Calu3 (cell line): Measurements from ENCODE around the gene NEDD4L. TPM values are rescaled to one million over a fixed set of nuclear protein-coding genes. Genes with fewer than 3 reads are reported as not detected.

ENCODE experiments used
- BruUV-seq: library from RNA; stranded (reverse); fragments of 400-500 nt; replicated peaks from 2 replicates; lab custom pipeline; 2021; lab: Mats Ljungman, UMichigan
- CTCF ChIA-PET: fragments of 300-600 bp; sonication (Branson Sonifier 250); formaldehyde crosslinking; loops from one replicate; lab custom pipeline; 2022; ENCODE audit warnings: antibody characterized with exemption; lab: Charles Lee
- DNase-seq: peaks from one replicate; pipeline ENCODE4 v3.0.0; 2022
- H3K27ac Mint-ChIP-seq: one replicate; pipeline ENCODE4 v1.8.0; 2022; ENCODE audit warnings: mixed read lengths; ENCODE audit not compliant: unreplicated experiment
- H3K27me3 Mint-ChIP-seq: one replicate; pipeline ENCODE4 v1.8.0; 2022; ENCODE audit warnings: mixed read lengths; ENCODE audit not compliant: unreplicated experiment
- H3K36me3 Mint-ChIP-seq: one replicate; pipeline ENCODE4 v1.8.0; 2022; ENCODE audit warnings: mild to moderate bottlenecking, moderate library complexity, mixed read lengths; ENCODE audit not compliant: insufficient read depth, unreplicated experiment
- H3K4me1 Mint-ChIP-seq: one replicate; pipeline ENCODE4 v1.8.0; 2022; ENCODE audit warnings: mild to moderate bottlenecking, low read depth, mixed read lengths; ENCODE audit not compliant: unreplicated experiment
- H3K4me3 Mint-ChIP-seq: one replicate; pipeline ENCODE4 v1.8.0; 2022; ENCODE audit warnings: mild to moderate bottlenecking, low read depth, moderate library complexity, mixed read lengths; ENCODE audit not compliant: unreplicated experiment
- H3K9me3 Mint-ChIP-seq: one replicate; pipeline ENCODE4 v1.8.0; 2022; ENCODE audit warnings: low read depth, mixed read lengths; ENCODE audit not compliant: unreplicated experiment
- CTCF ChIP-seq: fragments of 200-600 bp; IDR thresholded peaks from one replicate; pipeline ENCODE4 v1.8.0; 2022; ENCODE audit warnings: antibody characterized with exemption; ENCODE audit not compliant: unreplicated experiment
- intact Hi-C: fragments of 100-400 bp; cut with micrococcal nuclease; formaldehyde crosslinking; loops from one replicate; pipeline ENCODE4 v1.10.0; 2022; ENCODE audit not compliant: unreplicated experiment
- total RNA-seq: library from RNA; stranded (reverse); gene quantifications from 2 replicates; pipeline ENCODE4 v1.2.3, GENCODE V29; 2022

NEDD4L gene
- total RNA-seq, 1 experiment from 2014 or later = 213 TPM

GRCh38 chr18:58104096-58104495, 60.1 kb downstream of the NEDD4L start:
- TF ChIP-seq CTCF = no peak
- H3K27me3 Mint-ChIP-seq = no peaks in the 10 kb centered on the region
- H3K4me1 Mint-ChIP-seq = peaks cover 49% of the 10 kb centered on the region
- DNase-seq = no peak
- CTCF ChIA-PET = interaction anchor here (0.6 kb wide), 1 partner anchor 143 kb away, joined by 3 read pairs; no protein-coding TSS in a partner anchor
- intact Hi-C loops = no loop called here
- H3K36me3 Mint-ChIP-seq = no peaks in the 10 kb centered on the region
- H3K4me3 Mint-ChIP-seq = no peak overlapping the region
- H3K9me3 Mint-ChIP-seq = no peaks in the 10 kb centered on the region
- no peak overlapping the region for H3K27ac Mint-ChIP-seq
- no TSS peak for BruUV-seq

- H3K4me3 Mint-ChIP-seq = no peak overlapping the region
- no peaks in the 10 kb centered on the region for H3K27me3 Mint-ChIP-seq
- no peak overlapping the region for H3K27ac Mint-ChIP-seq
- intact Hi-C loops = no loop called here
- no peak for DNase-seq
- TF ChIP-seq CTCF = no peak
- no peaks in the 10 kb centered on the region for H3K36me3 Mint-ChIP-seq
- H3K9me3 Mint-ChIP-seq = no peaks in the 10 kb centered on the region
- CTCF ChIA-PET = no interaction called here
- no TSS peak for BruUV-seq
- peaks cover 50% of the 10 kb centered on the region for H3K4me1 Mint-ChIP-seq
Measured at GRCh38 chr18:58105206-58105887, 61.3 kb downstream of the NEDD4L start.

GRCh38 chr18:58105888-58106260, 61.8 kb downstream of the NEDD4L start:
- CTCF ChIA-PET = no interaction called here
- no peak overlapping the region for H3K4me3 Mint-ChIP-seq
- no TSS peak for BruUV-seq
- TF ChIP-seq CTCF = no peak
- no peaks in the 10 kb centered on the region for H3K27me3 Mint-ChIP-seq
- no peak for DNase-seq
- H3K4me1 Mint-ChIP-seq = peaks cover 51% of the 10 kb centered on the region
- no peaks in the 10 kb centered on the region for H3K9me3 Mint-ChIP-seq
- H3K27ac Mint-ChIP-seq = no peak overlapping the region
- intact Hi-C loops = no loop called here
- H3K36me3 Mint-ChIP-seq = no peaks in the 10 kb centered on the region

DNA sequence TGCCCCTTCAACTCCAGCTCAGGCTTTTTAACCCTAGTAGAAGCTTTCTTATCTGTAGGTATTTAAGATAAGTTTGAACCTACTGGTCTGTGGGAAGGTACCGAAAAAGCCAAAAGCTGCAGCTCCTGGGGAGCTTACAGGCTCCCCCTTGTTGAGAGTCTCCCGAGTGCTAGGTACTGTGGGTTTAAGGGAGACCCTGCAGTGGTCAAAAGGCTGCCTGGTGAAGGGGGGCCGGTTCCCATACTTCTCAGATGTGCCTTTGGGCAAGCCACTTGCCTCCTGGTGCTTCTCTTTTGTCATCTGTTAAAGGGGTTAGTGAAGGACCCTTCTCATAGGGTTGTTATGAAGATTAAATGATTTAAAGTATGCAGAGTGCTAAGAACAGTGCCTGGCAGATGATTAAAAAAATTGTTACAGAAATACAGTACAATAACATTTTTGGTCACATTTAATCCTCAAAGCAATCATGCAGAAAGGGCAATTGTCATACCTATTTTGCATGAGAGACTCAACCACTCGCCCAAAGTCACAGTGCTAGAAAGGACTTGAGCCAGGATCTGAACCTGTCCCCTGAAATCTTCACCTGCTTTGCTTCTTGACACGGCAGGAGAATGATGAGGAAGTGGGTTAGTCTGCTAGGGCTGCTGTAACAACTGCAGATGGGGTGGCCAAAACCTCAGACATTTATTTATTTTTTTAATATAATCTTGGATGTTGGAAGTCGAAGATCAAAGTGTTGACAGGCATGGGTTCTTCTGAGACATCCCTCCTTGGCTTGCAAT, 62.5 kb downstream of the NEDD4L start:
- Mint-ChIP-seq H3K4me1 (peaks cover 48% of the 10 kb centered on the region), H3K36me3 (no peaks in the 10 kb centered on the region), H3K27me3 (no peaks in the 10 kb centered on the region), H3K9me3 (no peaks in the 10 kb centered on the region), H3K27ac (no peak overlapping the region), H3K4me3 (no peak overlapping the region)
- DNase-seq = no peak
- BruUV-seq = no TSS peak
- TF ChIP-seq CTCF = no peak
- CTCF ChIA-PET = no interaction called here
- intact Hi-C loops = no loop called here
